WTC11 (cell line): Measurements from ENCODE around the gene PDE8A. TPM values are rescaled to one million over a fixed set of nuclear protein-coding genes. Genes with fewer than 3 reads are reported as not detected.
"Not testable (repeated sequence)": the region's sequence is repeated elsewhere in the genome, so short reads cannot be mapped to it uniquely, and the experiment has no call there.

Source experiments
- ATAC-seq: fragments of 200-7000 bp; cut with Tn5 transposase; 2 replicates; pipeline ENCODE4 v1.10.0; 2021; ENCODE audit warnings: mild to moderate bottlenecking, moderate library complexity
- CTCF ChIA-PET: fragments of 300-600 bp; sonication (Branson Sonifier 250); formaldehyde crosslinking; loops from one replicate; lab custom pipeline; 2021; ENCODE audit warnings: antibody characterized with exemption; lab: Charles Lee
- POLR2A ChIA-PET: fragments of 350-600 bp; sonication (Branson Sonifier 250); formaldehyde crosslinking; loops from one replicate; lab custom pipeline; 2021; ENCODE audit warnings: antibody characterized with exemption; lab: Charles Lee
- DNase-seq: peaks from one replicate; pipeline ENCODE4 v3.0.0; 2021; ENCODE audit warnings: low spot score
- H3K27ac Mint-ChIP-seq: 2 replicates; pipeline ENCODE4 v1.8.0; 2021; ENCODE audit warnings: mixed read lengths
- H3K27me3 Mint-ChIP-seq: 2 replicates; pipeline ENCODE4 v1.8.0; 2021; ENCODE audit warnings: low read depth, mild to moderate bottlenecking, moderate library complexity, mixed read lengths
- H3K36me3 Mint-ChIP-seq: 2 replicates; pipeline ENCODE4 v1.8.0; 2021; ENCODE audit warnings: mixed read lengths
- H3K4me1 Mint-ChIP-seq: 2 replicates; pipeline ENCODE4 v1.8.0; 2022; ENCODE audit warnings: mixed read lengths
- H3K4me3 Mint-ChIP-seq: 2 replicates; pipeline ENCODE4 v1.8.0; 2021; ENCODE audit warnings: mild to moderate bottlenecking, moderate library complexity, mixed read lengths
- H3K9me3 Mint-ChIP-seq: 2 replicates; pipeline ENCODE4 v1.8.0; 2021; ENCODE audit warnings: mixed read lengths
- CBFB ChIP-seq: sonication (generic); formaldehyde crosslinking; IDR thresholded peaks from 2 replicates; pipeline ENCODE4 v1.8.1; 2022; ENCODE audit warnings: mild to moderate bottlenecking, low read depth, missing genetic modification reagents
- GRHL2 ChIP-seq: fragments of 250-450 bp; sonication (Bioruptor Pico); IDR thresholded peaks from 2 replicates; pipeline ENCODE4 v1.8.0; 2022; ENCODE audit warnings: mild to moderate bottlenecking, moderate library complexity; ENCODE audit not compliant: insufficient replicate concordance, severe bottlenecking
- NR3C1 ChIP-seq: sonication (generic); formaldehyde crosslinking; conservative IDR thresholded peaks from 2 replicates; pipeline ENCODE4 v1.8.1; 2023; ENCODE audit warnings: low read depth, mild to moderate bottlenecking, missing genetic modification reagents
- SMAD3 ChIP-seq: sonication (generic); formaldehyde crosslinking; IDR thresholded peaks from 2 replicates; pipeline ENCODE4 v1.8.0; 2022; ENCODE audit warnings: missing genetic modification reagents, mild to moderate bottlenecking, borderline replicate concordance
- SP1 ChIP-seq: sonication (generic); formaldehyde crosslinking; conservative IDR thresholded peaks from 2 replicates; pipeline ENCODE4 v1.8.1; 2022; ENCODE audit warnings: missing genetic modification reagents
- TCF7 ChIP-seq: sonication (generic); formaldehyde crosslinking; IDR thresholded peaks from 2 replicates; pipeline ENCODE4 v1.8.0; 2022; ENCODE audit warnings: mild to moderate bottlenecking, low read depth, missing genetic modification reagents, moderate library complexity
- ZNF219 ChIP-seq: sonication (generic); formaldehyde crosslinking; IDR thresholded peaks from 2 replicates; pipeline ENCODE4 v1.8.0; 2023; ENCODE audit warnings: missing genetic modification reagents, mild to moderate bottlenecking, borderline replicate concordance
- total RNA-seq: library from RNA; stranded (reverse); gene quantifications from 3 replicates; pipeline ENCODE4 v1.2.3, GENCODE V29; 2021
- TF ChIP-seq, protein P1 (sequence below): sonication (generic); formaldehyde crosslinking; IDR thresholded peaks from 2 replicates; pipeline ENCODE4 v1.8.0; 2022; ENCODE audit warnings: mild to moderate bottlenecking, missing genetic modification reagents
- TF ChIP-seq, protein P2 (sequence below): sonication (generic); formaldehyde crosslinking; IDR thresholded peaks from 2 replicates; pipeline ENCODE4 v1.8.0; 2023; ENCODE audit warnings: mild to moderate bottlenecking, missing genetic modification reagents
- TF ChIP-seq, protein P3 (sequence below): sonication (generic); formaldehyde crosslinking; IDR thresholded peaks from 2 replicates; pipeline ENCODE4 v1.8.1; 2022; ENCODE audit warnings: missing genetic modification reagents, borderline replicate concordance
- TF ChIP-seq, protein P4 (sequence below): fragments of 200-600 bp; IDR thresholded peaks from 2 replicates; pipeline ENCODE4 v1.8.0; 2022; ENCODE audit warnings: antibody characterized with exemption

Gene PDE8A
- total RNA-seq, 1 experiment from 2014 or later, result 13.9 TPM

DNA sequence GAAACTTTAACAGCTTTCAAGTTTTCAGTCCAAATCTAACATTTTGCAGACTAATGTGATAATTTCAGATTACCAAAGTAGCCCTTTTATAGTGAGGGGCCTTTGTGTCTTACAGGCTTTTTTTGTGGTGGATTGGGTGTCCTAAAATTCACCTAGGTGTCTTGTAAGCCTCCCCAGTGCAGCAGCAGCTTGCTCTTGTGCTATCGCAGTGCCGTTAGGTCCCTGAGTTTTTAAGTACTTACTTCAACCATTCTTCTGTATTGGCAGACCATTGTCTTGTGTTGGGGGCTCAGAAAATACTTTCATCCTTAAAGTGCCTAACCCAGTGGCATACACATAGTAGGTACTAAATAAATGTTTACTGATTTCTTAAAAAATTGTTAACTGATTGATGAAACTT lies 2.1 kb downstream of the PDE8A start:
- no peaks in the 10 kb centered on the region for H3K9me3 Mint-ChIP-seq
- TF ChIP-seq, protein P1, sequence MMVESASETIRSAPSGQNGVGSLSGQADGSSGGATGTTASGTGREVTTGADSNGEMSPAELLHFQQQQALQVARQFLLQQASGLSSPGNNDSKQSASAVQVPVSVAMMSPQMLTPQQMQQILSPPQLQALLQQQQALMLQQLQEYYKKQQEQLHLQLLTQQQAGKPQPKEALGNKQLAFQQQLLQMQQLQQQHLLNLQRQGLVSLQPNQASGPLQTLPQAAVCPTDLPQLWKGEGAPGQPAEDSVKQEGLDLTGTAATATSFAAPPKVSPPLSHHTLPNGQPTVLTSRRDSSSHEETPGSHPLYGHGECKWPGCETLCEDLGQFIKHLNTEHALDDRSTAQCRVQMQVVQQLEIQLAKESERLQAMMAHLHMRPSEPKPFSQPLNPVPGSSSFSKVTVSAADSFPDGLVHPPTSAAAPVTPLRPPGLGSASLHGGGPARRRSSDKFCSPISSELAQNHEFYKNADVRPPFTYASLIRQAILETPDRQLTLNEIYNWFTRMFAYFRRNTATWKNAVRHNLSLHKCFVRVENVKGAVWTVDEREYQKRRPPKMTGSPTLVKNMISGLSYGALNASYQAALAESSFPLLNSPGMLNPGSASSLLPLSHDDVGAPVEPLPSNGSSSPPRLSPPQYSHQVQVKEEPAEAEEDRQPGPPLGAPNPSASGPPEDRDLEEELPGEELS, result no peak
- TF ChIP-seq NR3C1 (CRISPR knock-in tag), result no peak
- TF ChIP-seq, protein P2, sequence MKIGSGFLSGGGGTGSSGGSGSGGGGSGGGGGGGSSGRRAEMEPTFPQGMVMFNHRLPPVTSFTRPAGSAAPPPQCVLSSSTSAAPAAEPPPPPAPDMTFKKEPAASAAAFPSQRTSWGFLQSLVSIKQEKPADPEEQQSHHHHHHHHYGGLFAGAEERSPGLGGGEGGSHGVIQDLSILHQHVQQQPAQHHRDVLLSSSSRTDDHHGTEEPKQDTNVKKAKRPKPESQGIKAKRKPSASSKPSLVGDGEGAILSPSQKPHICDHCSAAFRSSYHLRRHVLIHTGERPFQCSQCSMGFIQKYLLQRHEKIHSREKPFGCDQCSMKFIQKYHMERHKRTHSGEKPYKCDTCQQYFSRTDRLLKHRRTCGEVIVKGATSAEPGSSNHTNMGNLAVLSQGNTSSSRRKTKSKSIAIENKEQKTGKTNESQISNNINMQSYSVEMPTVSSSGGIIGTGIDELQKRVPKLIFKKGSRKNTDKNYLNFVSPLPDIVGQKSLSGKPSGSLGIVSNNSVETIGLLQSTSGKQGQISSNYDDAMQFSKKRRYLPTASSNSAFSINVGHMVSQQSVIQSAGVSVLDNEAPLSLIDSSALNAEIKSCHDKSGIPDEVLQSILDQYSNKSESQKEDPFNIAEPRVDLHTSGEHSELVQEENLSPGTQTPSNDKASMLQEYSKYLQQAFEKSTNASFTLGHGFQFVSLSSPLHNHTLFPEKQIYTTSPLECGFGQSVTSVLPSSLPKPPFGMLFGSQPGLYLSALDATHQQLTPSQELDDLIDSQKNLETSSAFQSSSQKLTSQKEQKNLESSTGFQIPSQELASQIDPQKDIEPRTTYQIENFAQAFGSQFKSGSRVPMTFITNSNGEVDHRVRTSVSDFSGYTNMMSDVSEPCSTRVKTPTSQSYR (CRISPR knock-in tag), result no peak
- TF ChIP-seq ZNF219 (CRISPR knock-in tag), result no peak
- TF ChIP-seq CBFB (CRISPR knock-in tag), result no peak
- TF ChIP-seq, all 79 proteins: peak for 0
- peak overlapping the region; percentile 80; the same call in 1 of the 2 replicates for H3K4me3 Mint-ChIP-seq
- peaks cover 42% of the 10 kb centered on the region for H3K27me3 Mint-ChIP-seq
- ATAC-seq (no peak), DNase-seq (no peak)
- POLR2A ChIA-PET, result no interaction called here
- H3K27ac Mint-ChIP-seq, result no peak overlapping the region
- H3K4me1 Mint-ChIP-seq, result peaks cover 33% of the 10 kb centered on the region
- no peaks in the 10 kb centered on the region for H3K36me3 Mint-ChIP-seq
- CTCF ChIA-PET, result interaction anchor here (1.7 kb wide), 1 partner anchor 185 kb away, joined by 5 read pairs; no protein-coding TSS in a partner anchor

DNA sequence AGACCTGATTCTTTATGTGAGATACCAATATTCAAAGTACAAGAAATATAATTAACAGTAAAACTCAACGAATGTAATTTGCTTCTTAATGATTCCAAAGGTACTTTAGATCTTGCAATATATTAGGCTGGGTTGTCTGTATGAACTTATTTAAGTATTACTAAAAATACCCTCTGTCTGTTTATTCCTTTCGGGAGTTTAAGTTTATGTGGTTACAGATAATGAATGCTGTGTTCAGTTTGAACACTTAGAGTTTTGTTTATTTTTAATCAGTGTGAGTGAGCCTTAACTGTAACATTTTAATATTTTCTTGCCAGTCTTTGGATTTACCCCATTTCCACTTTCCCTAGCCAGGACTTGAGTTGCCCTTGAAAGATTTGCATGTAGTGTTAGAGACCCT lies 3.5 kb downstream of the PDE8A start:
- Mint-ChIP-seq H3K4me3 (no peak overlapping the region), H3K36me3 (no peaks in the 10 kb centered on the region), H3K4me1 (peaks cover 25% of the 10 kb centered on the region), H3K27ac (no peak overlapping the region), H3K27me3 (peaks cover 27% of the 10 kb centered on the region), H3K9me3 (no peaks in the 10 kb centered on the region)
- CTCF ChIA-PET, result no interaction called here
- TF ChIP-seq, protein P3, sequence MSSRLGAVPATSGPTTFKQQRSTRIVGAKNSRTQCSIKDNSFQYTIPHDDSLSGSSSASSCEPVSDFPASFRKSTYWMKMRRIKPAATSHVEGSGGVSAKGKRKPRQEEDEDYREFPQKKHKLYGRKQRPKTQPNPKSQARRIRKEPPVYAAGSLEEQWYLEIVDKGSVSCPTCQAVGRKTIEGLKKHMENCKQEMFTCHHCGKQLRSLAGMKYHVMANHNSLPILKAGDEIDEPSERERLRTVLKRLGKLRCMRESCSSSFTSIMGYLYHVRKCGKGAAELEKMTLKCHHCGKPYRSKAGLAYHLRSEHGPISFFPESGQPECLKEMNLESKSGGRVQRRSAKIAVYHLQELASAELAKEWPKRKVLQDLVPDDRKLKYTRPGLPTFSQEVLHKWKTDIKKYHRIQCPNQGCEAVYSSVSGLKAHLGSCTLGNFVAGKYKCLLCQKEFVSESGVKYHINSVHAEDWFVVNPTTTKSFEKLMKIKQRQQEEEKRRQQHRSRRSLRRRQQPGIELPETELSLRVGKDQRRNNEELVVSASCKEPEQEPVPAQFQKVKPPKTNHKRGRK (CRISPR knock-in tag), result no peak
- ATAC-seq, result no peak
- POLR2A ChIA-PET, result no interaction called here
- no peak for DNase-seq

DNA sequence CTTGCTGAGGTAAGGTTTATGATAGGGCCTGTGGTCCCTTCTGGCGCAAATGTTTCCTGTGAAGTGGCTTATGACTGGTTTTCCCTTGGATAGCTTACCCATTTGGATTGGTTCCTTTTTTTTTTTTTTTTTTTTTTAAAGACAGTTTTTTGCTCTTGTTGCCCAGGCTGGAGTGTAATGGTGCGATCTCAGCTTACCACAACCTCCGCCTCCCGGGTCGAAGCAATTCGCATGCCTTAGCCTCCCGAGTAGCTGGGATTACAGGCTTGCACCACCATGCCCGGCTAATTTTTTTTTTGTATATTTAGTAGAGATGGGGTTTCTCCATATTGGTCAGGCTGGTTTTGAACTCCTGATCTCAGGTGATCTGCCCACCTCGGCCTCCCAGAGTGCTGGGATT lies 5.7 kb downstream of the PDE8A start:
- peaks cover 40% of the 10 kb centered on the region for H3K4me1 Mint-ChIP-seq
- ChIA-PET CTCF (interaction anchor here (0.6 to 1.2 kb wide), 3 partner anchors 99 to 424 kb away, joined by 3 read pairs; no protein-coding TSS in a partner anchor), POLR2A (interaction anchor here (0.6 to 0.7 kb wide), 2 partner anchors 272 to 1297 kb away, joined by 3 to 6 read pairs; no protein-coding TSS in a partner anchor)
- not testable (repeated sequence) for DNase-seq, H3K36me3 Mint-ChIP-seq, H3K9me3 Mint-ChIP-seq, ATAC-seq, H3K4me3 Mint-ChIP-seq, H3K27ac Mint-ChIP-seq
- peaks cover 25% of the 10 kb centered on the region for H3K27me3 Mint-ChIP-seq

DNA sequence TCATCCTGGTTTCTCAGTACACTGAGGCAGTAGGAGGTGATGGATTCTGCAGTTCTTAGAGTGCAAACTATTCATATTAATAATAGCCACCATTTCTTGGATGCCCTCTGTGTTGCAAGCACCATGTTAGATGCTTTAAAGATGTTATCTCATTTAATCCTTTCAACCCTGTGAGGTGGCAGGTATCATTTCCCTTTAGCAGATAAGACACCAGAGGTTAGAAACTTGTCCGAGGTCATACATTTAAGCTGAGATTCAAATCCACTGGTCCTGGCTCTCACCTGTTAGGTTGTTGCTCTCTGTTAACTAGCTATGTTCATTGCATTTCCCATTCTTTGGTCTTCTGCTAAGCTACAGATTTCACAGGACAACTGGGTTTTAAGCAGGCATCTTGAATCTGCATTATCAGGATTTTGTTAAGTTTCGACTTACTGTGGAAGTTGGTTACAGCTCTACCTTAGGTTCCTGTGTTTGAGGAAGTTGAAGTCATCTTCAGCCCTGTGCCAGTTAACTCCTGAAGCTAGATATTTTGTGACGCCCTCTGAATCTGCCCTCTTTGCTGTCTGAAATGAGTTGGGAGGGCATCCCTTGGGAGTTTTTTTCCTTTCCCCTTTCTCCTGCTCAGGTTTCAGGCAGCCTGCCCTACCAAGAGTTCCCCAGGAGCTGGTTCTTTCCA lies 6.4 kb downstream of the PDE8A start:
- H3K27me3 Mint-ChIP-seq, result peaks cover 18% of the 10 kb centered on the region
- ChIA-PET POLR2A (interaction anchor here (0.7 kb wide), 1 partner anchor 1296 kb away, joined by 6 read pairs; no protein-coding TSS in a partner anchor), CTCF (interaction anchor here (0.6 to 2.2 kb wide), 5 partner anchors 12 to 424 kb away, joined by 3 to 9 read pairs (median 3); no protein-coding TSS in a partner anchor)
- H3K9me3 Mint-ChIP-seq, result no peaks in the 10 kb centered on the region
- H3K27ac Mint-ChIP-seq, result no peak overlapping the region
- peaks cover 34% of the 10 kb centered on the region for H3K4me1 Mint-ChIP-seq
- no peaks in the 10 kb centered on the region for H3K36me3 Mint-ChIP-seq
- no peak for DNase-seq
- no peak overlapping the region for H3K4me3 Mint-ChIP-seq
- no peak for ATAC-seq
- TF ChIP-seq SP1, result no peak
- TF ChIP-seq GRHL2 (CRISPR knock-in tag), result no peak
- TF ChIP-seq SMAD3 (CRISPR knock-in tag), result no peak
- TF ChIP-seq, protein P4, sequence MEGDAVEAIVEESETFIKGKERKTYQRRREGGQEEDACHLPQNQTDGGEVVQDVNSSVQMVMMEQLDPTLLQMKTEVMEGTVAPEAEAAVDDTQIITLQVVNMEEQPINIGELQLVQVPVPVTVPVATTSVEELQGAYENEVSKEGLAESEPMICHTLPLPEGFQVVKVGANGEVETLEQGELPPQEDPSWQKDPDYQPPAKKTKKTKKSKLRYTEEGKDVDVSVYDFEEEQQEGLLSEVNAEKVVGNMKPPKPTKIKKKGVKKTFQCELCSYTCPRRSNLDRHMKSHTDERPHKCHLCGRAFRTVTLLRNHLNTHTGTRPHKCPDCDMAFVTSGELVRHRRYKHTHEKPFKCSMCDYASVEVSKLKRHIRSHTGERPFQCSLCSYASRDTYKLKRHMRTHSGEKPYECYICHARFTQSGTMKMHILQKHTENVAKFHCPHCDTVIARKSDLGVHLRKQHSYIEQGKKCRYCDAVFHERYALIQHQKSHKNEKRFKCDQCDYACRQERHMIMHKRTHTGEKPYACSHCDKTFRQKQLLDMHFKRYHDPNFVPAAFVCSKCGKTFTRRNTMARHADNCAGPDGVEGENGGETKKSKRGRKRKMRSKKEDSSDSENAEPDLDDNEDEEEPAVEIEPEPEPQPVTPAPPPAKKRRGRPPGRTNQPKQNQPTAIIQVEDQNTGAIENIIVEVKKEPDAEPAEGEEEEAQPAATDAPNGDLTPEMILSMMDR, result no peak
- TF ChIP-seq, protein P1, result no peak
- TF ChIP-seq TCF7, result no peak
- TF ChIP-seq, protein P2 (CRISPR knock-in tag), result no peak
